Retinal pigment epithelial cell (primary cell): Measurements from ENCODE around the gene FRMPD1.

Source experiments
- DNase-seq: peaks from one replicate; pipeline ENCODE4 v3.0.0-alpha.2; 2010; ENCODE audit warnings: low read depth
- H3K4me3 ChIP-seq: 2 replicates; pipeline ENCODE4 v1.5.1; 2011; ENCODE audit warnings: mild to moderate bottlenecking, low read length, control low read depth, moderate library complexity
- TF ChIP-seq, protein P1 (sequence below): conservative IDR thresholded peaks from 2 replicates; pipeline ENCODE4 v1.5.1; 2011; ENCODE audit warnings: low read depth, low read length, control low read depth, inconsistent platforms

FRMPD1 gene

DNA sequence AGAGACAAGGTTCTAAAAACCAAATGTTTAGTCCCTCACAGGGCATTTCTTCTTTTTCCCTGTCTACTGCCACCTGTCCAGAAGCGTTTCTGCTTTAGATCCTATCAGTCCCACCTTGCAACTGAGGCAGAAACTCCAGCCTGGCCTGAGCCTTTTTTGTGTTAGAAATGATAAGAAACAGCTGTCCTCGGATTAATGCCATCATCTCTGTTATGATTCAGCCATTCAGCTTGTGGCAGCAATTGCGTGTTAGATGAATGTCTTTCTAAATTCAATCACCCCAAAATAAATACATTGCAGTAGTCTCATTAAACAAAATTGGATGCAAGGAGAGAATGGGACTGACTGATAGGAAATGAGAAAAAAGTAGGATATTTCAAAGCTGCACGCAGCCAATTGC is 28.3 kb upstream of the FRMPD1 start:
- DNase-seq, result no peak
- H3K4me3 ChIP-seq, result no peak overlapping the region

DNA sequence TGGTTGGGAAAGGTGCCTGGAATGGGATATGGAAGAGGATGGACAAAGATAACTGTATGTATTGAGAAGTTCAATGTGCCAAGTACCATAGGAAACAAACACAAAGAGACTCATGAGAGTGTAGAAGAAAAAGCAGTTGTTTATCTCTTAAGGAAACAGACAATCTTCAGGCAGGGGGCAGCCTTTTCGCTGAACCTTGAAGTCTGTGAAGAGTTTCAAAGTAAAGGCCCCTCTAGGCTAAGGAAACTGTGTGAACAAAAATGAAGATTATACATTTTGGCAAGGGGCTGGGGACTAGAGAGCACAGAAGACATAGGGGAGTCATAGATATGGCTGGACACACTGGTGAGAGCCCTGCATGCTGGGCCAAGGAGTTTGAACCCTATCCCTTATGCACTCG is 27.5 kb upstream of the FRMPD1 start:
- TF ChIP-seq, protein P1, sequence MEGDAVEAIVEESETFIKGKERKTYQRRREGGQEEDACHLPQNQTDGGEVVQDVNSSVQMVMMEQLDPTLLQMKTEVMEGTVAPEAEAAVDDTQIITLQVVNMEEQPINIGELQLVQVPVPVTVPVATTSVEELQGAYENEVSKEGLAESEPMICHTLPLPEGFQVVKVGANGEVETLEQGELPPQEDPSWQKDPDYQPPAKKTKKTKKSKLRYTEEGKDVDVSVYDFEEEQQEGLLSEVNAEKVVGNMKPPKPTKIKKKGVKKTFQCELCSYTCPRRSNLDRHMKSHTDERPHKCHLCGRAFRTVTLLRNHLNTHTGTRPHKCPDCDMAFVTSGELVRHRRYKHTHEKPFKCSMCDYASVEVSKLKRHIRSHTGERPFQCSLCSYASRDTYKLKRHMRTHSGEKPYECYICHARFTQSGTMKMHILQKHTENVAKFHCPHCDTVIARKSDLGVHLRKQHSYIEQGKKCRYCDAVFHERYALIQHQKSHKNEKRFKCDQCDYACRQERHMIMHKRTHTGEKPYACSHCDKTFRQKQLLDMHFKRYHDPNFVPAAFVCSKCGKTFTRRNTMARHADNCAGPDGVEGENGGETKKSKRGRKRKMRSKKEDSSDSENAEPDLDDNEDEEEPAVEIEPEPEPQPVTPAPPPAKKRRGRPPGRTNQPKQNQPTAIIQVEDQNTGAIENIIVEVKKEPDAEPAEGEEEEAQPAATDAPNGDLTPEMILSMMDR, result no peak
- no peak overlapping the region for H3K4me3 ChIP-seq

More for the DNA sequence above, 28.3 kb upstream of the FRMPD1 start:
- TF ChIP-seq, protein P1, result no peak

DNA sequence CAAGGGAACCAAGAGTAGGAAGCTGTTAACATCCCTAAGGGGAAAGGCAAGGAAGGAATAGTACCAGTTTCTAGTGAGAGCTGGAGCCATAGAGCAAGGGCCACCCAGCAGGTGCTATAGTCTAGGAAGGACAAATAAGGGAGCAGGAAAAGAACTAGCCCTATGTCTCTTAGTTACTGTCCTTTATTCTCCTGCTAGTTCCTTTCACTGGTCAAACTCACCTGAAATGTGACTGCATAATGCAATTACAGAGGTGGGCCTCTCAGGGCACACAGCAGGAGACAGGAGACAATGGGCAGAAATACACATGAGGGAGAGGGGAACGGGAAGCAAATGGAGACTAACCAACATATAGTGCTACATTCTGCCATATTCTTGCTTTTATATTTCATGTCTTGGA is 26.7 kb upstream of the FRMPD1 start:
- no peak overlapping the region for H3K4me3 ChIP-seq
- no peak for DNase-seq
- TF ChIP-seq, protein P1, result no peak

More for the DNA sequence above, 27.5 kb upstream of the FRMPD1 start:
- DNase-seq, result no peak

DNA sequence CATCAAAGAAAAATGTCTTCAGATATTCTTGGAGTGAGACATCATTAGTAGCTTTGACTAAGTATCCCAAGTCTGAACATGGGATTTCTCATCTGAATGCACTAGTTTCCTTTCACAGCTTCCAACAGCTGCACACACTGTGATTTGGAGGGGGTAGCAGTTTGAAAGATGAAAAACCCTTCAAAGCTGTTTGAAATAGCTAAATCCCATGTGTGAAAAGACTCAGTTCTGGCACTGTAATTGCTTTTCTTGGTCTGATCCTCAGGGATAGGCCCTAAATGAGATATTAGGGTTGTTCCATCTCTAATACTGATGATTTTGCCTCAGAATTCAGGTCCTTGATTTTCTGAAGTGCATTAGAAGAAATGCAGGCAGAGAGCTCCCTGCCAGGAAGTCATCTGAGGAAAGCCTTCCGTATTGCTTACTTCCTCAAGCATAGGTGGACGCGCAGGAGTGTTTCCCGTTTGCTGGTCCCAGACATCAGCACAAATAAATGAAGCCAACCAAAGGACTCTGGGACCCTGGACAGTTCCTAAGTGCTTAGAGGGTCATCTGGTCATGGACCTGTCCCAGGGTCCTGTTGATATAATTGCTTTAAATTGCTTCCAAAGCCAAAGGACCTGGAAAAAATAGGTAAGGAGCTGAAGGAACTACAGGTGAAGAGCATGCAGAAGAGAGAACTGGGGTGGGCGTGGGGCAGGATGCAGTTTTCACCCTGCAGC is 25.6 kb upstream of the FRMPD1 start:
- TF ChIP-seq, protein P1, result no peak
- no peak for DNase-seq
- H3K4me3 ChIP-seq, result no peak overlapping the region

DNA sequence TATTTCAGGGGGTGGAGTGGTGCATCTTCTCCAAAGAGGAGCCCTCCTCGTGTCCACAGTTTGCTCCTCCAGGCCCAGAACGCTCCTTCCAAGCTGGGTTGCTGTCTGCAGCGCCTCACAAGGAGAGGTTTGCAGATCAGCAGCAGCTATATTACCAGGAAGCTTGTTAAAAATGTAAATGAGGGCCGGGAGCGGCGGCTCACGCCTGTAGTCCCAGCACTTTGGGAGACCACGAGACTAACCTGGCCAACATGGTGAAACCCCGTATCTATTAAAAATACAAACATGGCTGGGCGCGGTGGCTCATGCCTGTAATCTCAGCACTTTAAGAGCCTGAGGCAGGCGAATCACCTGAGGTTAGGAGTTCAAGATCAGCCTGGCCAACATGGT is 25.0 kb upstream of the FRMPD1 start:
- DNase-seq, result no peak
- TF ChIP-seq, protein P1, result no peak
- H3K4me3 ChIP-seq, result no peak overlapping the region

DNA sequence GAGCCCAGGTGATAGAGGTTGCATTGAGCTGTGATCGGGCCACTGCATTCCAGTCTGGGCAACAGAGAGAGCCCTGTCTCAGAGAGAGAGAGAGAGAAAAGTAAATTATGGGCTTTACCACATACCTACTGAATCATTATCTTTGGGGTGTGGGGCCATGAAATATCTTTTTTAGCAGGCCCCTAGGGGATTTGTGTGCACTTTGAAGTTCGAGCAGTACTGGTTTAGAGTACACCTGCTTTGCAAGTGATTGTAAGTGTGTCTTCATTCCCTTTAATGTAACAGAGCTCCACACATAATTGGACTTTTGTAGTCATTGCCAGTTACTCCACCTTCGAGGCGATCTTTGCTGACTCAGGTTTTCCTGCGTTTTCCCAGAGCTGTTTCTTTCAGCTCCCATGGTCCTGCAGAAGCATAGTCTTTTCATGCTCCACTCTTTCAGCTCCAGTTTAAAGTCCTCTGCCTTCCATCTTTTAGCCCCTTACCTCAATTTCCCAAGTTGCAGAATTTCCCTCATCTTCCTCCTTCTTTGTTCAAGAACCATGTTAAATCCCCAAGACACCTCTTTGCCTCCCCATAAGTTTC is 24.0 kb upstream of the FRMPD1 start:
- H3K4me3 ChIP-seq, result no peak overlapping the region
- DNase-seq, result no peak
- TF ChIP-seq, protein P1, result no peak

DNA sequence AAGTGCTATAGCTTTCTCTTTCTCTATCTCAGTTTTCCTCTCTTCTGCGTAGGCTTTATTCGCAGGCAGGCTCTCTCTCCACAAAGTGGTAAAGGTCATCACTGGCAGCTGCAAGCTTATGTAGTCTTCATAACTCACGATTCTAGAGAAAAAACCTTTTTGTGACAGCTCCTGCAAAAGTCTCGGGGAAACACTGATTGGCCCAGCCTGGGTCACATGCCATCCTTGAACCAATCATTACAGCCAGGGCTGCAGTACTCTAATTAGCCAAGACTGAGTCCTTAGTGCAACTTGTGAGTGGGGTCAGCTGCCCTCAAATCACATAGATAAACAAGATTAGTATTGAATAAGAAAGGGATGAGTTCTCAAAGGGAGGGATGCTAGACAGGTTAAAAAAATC is 18.3 kb upstream of the FRMPD1 start:
- TF ChIP-seq, protein P1, result no peak
- DNase-seq, result no peak
- no peak overlapping the region for H3K4me3 ChIP-seq
